GM21529 (cell line): ENCODE data around the gene MMP2.

ENCODE experiments used
- ATAC-seq: cut with Tn5 transposase; IDR thresholded peaks from one replicate; pipeline ENCODE4 v1.9.1; 2021; ENCODE audit not compliant: unreplicated experiment

The MMP2 gene

GRCh38 chr16:55492756-55493380, 13.9 kb downstream of the MMP2 start:
- ATAC-seq: no peak

- no peak for ATAC-seq
Measured at GRCh38 chr16:55494994-55495421, 16.0 kb downstream of the MMP2 start.

- no peak for ATAC-seq
Measured at GRCh38 chr16:55495616-55496289, 16.8 kb downstream of the MMP2 start.

GRCh38 chr16:55496509-55497145, 17.6 kb downstream of the MMP2 start:
- no peak for ATAC-seq

DNA sequence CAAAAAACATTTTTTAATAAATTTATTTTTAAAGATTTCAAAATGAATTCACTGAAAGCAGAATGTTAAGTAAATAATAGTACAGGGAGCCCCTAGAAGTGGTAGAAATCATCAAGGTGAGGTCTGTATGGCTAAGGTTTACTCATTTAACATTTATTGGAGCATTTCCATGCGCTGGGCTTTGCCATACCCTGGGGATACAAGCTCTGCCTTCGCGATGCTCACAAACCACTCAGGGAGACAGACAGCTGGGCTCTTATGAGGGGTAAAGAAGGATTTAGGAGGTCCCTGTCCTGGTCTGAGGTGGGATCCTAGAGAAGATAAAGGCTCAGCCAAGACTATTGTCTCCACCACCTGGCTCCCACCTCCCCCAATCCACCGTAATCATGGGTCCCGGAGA, 18.6 kb downstream of the MMP2 start:
- no peak for ATAC-seq

GRCh38 chr16:55498101-55498500, 19.1 kb downstream of the MMP2 start:
- ATAC-seq: no peak

DNA sequence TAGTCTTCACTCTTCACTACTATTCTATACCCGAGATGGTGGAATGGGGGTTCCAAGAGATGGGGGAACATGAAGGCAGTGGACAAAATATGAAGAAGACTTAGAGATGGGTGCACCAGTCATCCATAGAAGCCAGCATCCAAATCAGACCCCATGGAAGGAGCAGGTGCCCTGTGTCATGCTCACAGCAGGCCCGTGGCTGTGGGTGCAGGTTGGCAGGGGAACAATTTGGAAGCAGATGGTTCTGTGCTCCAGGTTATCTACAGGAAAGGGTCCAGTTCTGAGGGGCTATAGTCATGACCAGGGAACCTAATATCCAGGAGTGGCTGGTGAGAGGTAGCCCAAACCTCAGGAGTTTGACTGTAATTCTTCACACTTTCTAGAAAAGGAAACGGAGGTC, 20.3 kb downstream of the MMP2 start:
- no peak for ATAC-seq

- ATAC-seq: no peak
Measured at GRCh38 chr16:55499951-55500529, 21.0 kb downstream of the MMP2 start.

DNA sequence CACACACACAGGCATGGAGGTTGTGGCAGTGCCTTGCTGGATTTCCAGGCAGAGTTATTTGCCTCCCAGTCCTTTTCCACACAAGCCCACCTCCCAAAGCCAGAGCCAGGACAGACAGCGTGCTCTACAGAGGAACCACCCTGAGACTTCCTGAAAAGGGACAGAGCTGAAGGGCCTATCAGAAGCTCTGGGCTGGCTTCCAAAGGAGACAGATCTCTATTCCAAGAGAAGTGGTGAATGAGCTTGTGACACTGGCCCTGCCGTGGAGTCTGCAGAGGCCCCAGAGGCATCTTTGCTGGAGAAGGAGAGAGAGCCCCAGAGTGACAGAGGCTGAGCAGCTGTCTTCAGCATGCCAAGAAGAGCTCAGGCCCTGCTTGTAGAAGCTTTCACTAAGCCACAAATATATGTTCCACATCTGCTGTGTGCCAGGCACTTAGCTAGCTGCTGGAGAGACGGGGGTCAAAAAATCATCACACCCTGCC, 21.6 kb downstream of the MMP2 start:
- no peak for ATAC-seq

DNA sequence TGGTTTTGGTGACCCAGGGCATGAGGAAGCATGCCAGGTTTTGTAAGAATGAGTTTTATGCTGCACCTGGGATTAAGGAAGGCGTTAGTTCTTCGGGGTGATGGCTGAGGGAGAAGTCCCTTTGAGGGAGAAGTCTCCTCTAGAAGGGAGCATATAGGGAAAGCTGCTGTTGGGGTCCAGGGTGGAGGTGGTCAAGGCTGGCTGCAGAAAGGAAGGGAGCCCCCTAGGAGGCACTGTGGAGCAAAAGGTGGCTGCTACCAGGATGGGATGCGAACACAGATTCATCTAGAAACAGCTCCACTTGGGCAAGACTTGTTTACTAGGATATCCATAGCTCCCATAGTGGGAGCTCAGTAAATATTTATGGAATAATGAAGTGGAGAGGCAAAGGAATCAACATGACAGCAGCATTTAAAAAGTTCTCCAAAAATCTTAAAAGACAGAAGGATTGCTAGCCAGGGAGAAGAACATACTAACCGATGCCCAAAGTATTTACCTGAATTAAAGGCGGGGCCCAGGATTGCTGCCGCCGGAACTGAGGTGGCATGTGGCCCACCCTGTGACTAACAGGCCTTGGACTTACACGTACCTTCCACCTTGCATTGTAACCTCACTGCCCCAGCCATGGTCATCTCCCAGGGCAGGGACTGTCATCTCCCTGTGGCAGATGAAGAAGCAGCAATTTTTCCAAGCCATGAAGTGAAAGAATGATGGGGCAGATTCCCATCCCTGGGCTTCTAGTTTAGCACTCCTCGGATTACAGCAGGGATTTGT, 22.7 kb downstream of the MMP2 start:
- no peak for ATAC-seq

GRCh38 chr16:55502801-55503366, 23.9 kb downstream of the MMP2 start:
- ATAC-seq: no peak

- ATAC-seq: no peak
Measured at GRCh38 chr16:55503726-55504550, 24.9 kb downstream of the MMP2 start.

GRCh38 chr16:55505333-55506015, 26.5 kb downstream of the MMP2 start:
- ATAC-seq: no peak

DNA sequence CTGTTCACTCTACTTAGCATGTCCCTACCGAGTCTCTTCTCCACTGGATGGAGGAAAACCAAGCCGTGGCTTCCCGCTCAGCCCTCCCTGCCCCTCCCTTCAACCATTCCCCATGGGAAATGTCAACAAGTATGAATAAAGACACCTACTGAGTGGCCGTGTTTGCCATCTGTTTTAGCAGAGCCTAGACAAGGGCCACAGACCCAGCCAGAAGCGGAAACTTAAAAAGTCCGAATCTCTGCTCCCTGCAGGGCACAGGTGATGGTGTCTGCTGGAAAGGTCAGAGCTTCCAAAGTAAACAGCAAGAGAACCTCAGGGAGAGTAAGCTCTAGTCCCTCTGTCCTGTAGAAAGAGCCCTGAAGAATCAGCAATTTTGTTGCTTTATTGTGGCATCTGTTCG, 27.1 kb downstream of the MMP2 start:
- ATAC-seq: no peak

GRCh38 chr16:55506708-55507107, 27.7 kb downstream of the MMP2 start:
- no peak for ATAC-seq

GRCh38 chr16:55508271-55508921, 29.4 kb downstream of the MMP2 start:
- ATAC-seq: no peak

DNA sequence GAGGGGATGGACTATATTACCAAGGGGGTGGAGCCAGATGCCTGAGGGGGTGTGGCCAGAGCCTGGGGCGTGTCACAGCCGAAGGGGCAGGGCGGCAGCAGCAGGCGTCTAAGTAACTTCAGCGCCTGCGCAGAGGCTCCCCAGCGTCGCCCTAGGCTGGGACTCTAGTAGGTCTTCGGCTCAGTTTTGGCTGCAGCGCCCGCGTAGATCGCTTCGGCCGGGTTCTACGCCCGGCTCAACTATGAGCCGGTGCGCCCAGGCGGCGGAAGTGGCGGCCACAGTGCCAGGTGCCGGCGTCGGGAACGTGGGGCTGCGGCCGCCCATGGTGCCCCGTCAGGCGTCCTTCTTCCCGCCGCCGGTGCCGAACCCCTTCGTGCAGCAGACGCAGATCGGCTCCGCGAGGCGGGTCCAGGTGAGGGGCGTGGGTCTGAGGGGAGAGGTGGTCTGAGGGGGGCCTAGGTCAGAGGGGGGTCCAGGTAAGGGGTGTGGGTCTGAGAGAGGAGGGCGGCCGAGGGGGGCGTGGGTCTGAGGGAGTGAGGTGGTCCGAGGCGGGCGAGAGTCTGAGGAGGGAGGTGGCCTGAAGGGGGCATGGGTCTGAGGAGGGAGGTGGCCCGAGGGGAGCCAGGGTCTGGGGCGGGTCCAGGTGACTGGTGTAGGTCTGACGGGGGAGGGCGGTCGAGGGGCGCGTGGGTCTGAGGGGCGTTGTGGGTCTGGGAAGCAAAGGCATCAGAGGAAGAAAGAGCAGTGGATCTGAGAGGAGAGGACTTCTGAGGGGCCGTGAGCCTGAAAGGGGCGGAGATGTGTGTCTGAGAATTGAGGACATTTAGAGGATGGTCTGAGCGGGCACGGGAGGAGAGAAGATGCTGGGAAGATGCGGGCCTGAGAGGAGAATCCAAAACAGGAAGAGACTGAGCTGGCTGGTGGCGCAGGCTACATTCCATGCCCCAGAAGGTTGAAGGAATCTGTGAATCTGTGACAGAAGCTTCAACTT, 30.2 kb downstream of the MMP2 start, which contains the start of gene LPCAT2:
LPCAT2 (plus strand) TSS at position 132 of the 991 bp plus-strand sequence; CDS start at position 242, 110 bp downstream.
- no peak for ATAC-seq
